Stimulated activated CD8-positive, alpha-beta memory T cell treated with anti-CD3 and anti-CD28 coated beads, Interleukin-7, amount 100 ng/mL, for 48 hours (primary cell): ENCODE data around the gene RNF217.

Source experiments
- DNase-seq, 2 donors: peaks; one replicate each; pipeline ENCODE4 v3.0.0-alpha.2; 2020; ENCODE audit warnings: low read depth in 1 of 2; ENCODE audit errors: extremely low read depth in 1 of 2

Gene RNF217

GRCh38 chr6:124987999-124988591, 25.9 kb downstream of the RNF217 start:
- DNase-seq = no peak

- no peak for DNase-seq
Measured at GRCh38 chr6:124989136-124989983, 27.1 kb downstream of the RNF217 start.

DNA sequence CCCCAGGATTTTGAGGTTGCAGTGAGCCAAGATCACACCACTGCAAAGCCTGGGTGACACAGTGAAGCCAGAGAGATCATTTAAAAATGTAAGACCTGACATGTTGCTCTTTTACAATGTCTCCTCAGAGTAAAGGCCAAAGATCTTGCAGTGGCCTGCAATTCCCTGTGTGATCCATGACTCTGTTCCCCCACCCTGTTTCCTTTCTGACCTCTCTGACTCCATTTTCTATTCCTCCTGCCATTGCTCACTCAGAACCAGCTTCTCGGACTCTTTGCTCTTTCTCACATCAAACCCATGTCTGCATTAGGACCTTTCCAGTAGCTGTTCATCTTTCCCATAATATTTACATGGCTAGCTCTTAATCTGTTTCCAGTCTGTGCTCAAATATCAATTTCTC, 28.8 kb downstream of the RNF217 start:
- no peak for DNase-seq

DNA sequence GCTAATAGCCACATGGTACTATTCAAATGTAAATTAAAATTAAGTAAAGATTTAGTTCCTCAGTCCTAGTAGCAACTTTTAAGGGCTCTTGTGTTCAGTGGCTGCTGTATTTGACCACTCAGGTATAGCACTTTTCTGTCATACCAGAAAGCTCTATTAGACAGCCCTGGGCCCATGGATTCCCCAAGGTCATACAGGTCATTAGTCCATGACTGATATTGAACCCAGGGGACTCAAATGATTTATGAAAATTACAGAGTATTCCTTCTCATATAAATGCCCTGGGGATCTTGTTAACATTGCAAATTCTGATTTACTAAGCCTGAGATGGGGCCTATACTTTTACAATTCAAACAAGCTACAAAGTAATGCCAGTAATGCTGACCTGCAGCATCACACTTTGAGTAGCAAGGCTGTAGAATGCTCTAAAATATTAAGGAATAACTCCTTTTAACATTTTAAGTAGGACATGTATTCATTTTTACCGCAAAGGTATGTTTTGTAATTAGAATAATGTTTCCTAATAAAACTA, 29.6 kb downstream of the RNF217 start:
- no peak for DNase-seq

DNA sequence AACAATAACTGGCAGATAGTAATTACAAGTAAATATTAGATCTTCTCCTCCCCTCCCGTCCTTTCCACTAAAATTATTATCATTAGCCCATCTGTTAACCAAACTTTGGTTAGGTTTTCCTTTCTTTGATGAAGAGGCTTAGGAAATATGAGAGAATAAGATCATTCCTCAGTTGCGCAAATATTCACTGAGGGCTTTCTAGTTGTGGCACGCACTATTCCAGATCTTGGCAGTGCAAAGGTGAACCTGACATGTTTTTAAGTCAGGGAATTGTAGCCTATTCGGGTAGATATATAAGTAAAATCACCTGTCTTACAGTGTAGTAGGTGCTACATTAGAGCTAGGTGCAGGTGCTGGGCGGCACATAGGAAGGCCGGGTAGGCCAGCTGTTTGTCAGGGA, 31.1 kb downstream of the RNF217 start:
- DNase-seq = no peak

- DNase-seq = no peak
Measured at GRCh38 chr6:124994648-124995047, 32.4 kb downstream of the RNF217 start.

DNA sequence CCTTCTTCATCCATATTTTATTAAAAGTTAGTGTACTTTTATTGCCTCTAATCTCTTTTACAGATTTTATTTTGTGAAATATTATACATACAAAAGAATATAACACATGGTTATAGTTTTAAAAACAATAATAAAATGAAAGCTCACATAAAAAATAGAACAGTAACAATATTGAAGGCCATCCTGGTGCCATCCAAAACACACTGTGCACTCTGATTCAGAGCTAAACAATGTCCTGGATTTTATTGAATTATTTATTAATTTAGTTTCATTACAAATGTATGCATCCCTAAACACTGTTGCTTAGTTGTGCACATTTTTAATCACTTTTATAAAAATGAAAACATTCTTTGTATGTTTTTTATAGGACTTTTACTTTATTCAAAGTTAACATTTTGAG, 32.9 kb downstream of the RNF217 start:
- no peak for DNase-seq

DNA sequence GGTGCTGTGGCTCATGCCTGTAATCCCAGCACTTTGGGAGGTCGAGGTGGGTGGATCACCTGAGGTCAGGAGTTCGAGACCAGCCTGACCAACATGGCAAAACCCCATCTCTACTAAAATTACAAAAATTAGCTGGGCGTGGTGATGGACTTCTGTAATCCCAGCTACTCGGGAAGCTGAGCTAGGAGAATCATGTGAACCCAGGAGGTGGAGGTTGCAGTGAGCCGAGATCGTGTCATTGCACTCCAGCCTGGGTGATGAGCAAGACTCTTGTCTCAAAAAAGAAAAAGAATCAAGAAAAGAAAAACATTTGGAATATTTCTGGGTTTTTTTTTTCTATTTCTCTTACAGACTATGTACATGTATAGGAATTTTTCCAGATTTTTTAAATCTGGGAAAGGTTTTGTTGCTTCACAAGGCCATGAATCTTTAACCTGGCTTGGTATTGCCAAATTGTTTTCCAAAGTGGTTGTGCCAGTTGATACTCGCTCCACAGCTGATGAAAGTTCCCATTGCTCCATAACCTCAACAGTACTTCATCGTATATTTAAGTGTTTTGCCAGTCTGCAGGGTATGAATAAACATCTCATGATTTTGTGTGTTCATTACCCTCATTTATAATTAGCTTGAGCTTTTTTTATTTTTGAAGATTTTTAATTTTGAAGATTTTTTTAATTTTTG, 33.5 kb downstream of the RNF217 start:
- no peak for DNase-seq

DNA sequence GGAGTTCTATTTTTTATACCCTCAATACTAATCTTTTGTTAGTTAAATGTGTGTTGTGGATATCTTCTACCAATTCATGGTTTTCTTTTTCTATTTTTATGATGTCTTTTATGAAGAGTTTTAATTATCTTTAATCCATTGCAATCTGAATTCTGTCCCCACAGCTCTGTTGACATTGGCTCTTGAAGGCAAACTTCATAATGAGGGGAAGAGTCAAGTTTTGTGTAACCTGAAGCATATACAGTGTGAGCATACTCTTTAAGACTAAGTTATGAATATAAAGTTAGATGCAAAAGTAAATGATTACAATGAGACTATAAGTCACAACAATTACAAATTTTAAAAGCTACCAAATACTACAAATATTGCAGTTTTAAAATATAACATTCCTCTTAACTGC, 34.2 kb downstream of the RNF217 start:
- no peak for DNase-seq

GRCh38 chr6:124997196-124997875, 35.1 kb downstream of the RNF217 start:
- DNase-seq = no peak

DNA sequence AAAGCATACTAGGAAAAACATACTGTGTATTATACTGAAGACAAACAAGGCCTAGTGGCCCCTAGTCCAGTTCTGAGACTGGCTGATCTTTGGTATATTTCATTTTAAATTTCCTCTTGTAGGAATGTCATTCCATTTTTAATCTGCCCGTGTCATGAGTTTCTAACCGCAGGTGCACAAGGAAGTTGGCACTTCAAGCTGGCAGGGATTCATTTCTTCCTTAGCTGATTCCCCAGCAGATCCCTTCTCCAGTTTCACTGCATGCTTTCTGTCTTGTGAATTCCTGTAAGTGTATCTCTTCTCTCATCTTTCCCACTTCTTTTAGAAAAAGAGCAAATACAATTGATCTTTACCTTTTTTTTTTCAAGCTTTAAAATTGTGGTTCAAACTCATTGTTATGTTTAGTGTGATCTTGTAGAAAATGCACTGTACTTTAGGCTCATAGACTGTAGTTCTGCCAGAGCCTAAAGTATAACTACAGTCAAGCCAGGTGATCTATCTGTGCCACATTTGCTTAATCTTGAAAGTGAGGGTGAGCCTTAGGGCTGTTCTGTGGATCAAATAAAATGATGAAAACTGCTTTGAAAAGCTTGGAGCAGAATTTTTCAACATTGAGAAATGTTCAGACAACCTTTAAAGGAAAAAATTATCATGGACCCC, 37.0 kb downstream of the RNF217 start:
- DNase-seq = no peak

GRCh38 chr6:125001684-125002405, 39.6 kb downstream of the RNF217 start:
- no peak for DNase-seq

DNA sequence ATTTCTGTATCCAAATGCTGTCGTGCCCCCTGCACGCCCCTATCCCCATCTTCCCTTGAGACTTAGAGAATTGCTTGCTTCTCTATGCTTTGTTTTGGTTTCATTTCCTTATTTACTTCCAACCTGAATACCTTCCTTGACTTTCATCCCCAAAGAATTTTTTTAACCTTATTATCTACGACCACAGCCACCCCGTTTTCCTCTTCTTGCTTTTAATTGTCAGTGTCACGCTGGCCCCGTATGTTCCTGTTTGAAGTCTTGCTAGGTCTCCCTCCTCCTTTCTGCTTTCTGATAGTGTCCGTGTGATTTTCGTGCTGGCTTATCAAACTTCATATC, 40.1 kb downstream of the RNF217 start:
- DNase-seq = no peak

DNA sequence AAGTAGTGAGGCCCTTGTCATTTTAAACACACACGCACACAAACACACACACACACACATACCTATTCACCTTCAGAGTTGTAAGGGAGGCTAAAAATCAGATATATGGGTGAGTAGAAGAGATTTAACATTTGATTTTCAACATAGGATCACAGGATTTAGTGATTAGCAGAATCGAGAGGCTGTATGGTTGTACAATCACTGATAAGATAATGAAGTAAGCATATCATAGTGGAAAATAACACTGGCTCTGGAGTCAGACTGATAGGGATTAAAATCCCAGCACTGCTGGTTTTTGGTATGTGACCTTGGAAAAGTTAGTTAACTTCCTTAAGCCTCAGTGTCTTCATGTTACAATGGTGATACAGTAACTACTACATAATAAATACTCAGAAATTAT, 40.8 kb downstream of the RNF217 start:
- DNase-seq = no peak

DNA sequence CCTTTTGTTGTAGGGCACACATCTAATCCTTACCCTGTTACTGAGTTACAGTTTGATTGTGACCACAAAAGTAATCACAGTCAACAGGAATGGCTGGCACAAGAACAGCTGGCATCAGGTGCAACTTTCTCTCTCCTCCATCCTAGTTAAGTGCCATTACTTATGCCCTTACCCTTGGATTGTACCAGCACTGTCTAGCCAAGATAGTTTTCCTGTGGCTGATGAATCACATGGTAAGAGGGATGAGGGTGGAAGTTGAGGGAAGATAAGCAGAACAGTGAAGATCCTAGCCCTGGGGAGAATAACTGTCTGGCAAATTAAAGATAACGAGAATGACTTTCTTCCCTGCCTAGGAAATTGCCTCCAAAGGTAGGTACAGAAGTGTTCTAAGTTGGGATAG, 42.0 kb downstream of the RNF217 start:
- DNase-seq = no peak

- no peak for DNase-seq
Measured at GRCh38 chr6:125004797-125005595, 42.8 kb downstream of the RNF217 start.

- DNase-seq = no peak
Measured at GRCh38 chr6:125008261-125008703, 46.0 kb downstream of the RNF217 start.

- DNase-seq = no peak
Measured at GRCh38 chr6:125008957-125009356, 46.7 kb downstream of the RNF217 start.

- no peak for DNase-seq
Measured at GRCh38 chr6:125009578-125009977, 47.3 kb downstream of the RNF217 start.
